Keratinocyte (primary cell): ENCODE measurements around the gene VMP1. TPM values are rescaled to one million over a fixed set of nuclear protein-coding genes. Genes with fewer than 3 reads are reported as not detected.
"Not testable (repeated sequence)": the region's sequence is repeated elsewhere in the genome, so short reads cannot be mapped to it uniquely, and the experiment has no call there.

Experiments
- DNase-seq: peaks from one replicate; pipeline ENCODE4 v3.0.0-alpha.2; 2011; ENCODE audit warnings: low read depth, missing footprints, low spot score
- FAIRE-seq: peaks from 2 replicates; lab custom pipeline; 2011; peaks lifted over from hg19 to GRCh38; lab: Jason Lieb, UNC
- H2AFZ ChIP-seq: 2 replicates; pipeline ENCODE4 v1.6.0; 2012; ENCODE audit warnings: low read length, control low read depth, inconsistent platforms; ENCODE audit not compliant: control insufficient read depth
- H3K27ac ChIP-seq: 2 replicates; pipeline ENCODE4 v1.5.1; 2011; ENCODE audit warnings: low read length; ENCODE audit not compliant: control insufficient read depth, insufficient read depth
- H3K27me3 ChIP-seq: 3 replicates; pipeline ENCODE4 v1.6.0; 2011; ENCODE audit warnings: low read length; ENCODE audit not compliant: control insufficient read depth, insufficient read depth; ENCODE audit errors: extremely low read depth
- H3K36me3 ChIP-seq, 2 experiments: 2 replicates in 1 of 2; 3 replicates in 1 of 2; pipeline ENCODE4 v1.5.1; 2011; ENCODE audit warnings: low read length in 2 of 2, mild to moderate bottlenecking in 1 of 2; ENCODE audit not compliant: control insufficient read depth in 2 of 2, insufficient read depth in 2 of 2; ENCODE audit errors: extremely low read depth in 1 of 2
- H3K4me1 ChIP-seq: 3 replicates; pipeline ENCODE4 v1.5.1; 2011; ENCODE audit warnings: low read length; ENCODE audit not compliant: control insufficient read depth, insufficient read depth; ENCODE audit errors: extremely low read depth
- H3K4me2 ChIP-seq: 3 replicates; pipeline ENCODE4 v1.6.0; 2011; ENCODE audit warnings: low read depth, low read length; ENCODE audit not compliant: control insufficient read depth, insufficient read depth; ENCODE audit errors: extremely low read depth
- H3K4me3 ChIP-seq, 3 experiments: fragments of 200-600 bp in 1 of 3; sonication (generic) in 1 of 3; 2 replicates in 2 of 3; 3 replicates in 1 of 3; pipeline ENCODE4 v1.5.1; 2011 to 2016; ENCODE audit warnings: low read length in 3 of 3, mild to moderate bottlenecking in 3 of 3, control low read depth in 2 of 3, inconsistent platforms in 1 of 3, low read depth in 1 of 3, mixed read lengths in 1 of 3, mixed run types in 1 of 3, moderate library complexity in 1 of 3; ENCODE audit not compliant: control insufficient read depth in 2 of 3, insufficient read depth in 2 of 3; ENCODE audit errors: extremely low read depth in 1 of 3
- H3K79me2 ChIP-seq: 2 replicates; pipeline ENCODE4 v1.6.0; 2012; ENCODE audit warnings: low read length; ENCODE audit not compliant: control insufficient read depth, insufficient read depth
- H3K9ac ChIP-seq: 3 replicates; pipeline ENCODE4 v1.6.0; 2011; ENCODE audit warnings: low read length; ENCODE audit not compliant: control insufficient read depth, insufficient read depth; ENCODE audit errors: extremely low read depth
- H3K9me1 ChIP-seq: 3 replicates; pipeline ENCODE4 v1.6.0; 2011; ENCODE audit warnings: low read length; ENCODE audit not compliant: control insufficient read depth, insufficient read depth; ENCODE audit errors: extremely low read depth
- H3K9me3 ChIP-seq: 2 replicates; pipeline ENCODE4 v1.5.1; 2012; ENCODE audit warnings: low read depth, low read length; ENCODE audit not compliant: control insufficient read depth
- H4K20me1 ChIP-seq: 3 replicates; pipeline ENCODE4 v1.6.0; 2011; ENCODE audit warnings: low read length; ENCODE audit not compliant: control insufficient read depth, insufficient read depth; ENCODE audit errors: extremely low read depth
- EZH2 ChIP-seq: IDR thresholded peaks from one replicate; pipeline ENCODE4 v1.6.1; 2012; ENCODE audit warnings: inconsistent platforms, mild to moderate bottlenecking, low read length, moderate library complexity
- dilution Hi-C: fragments of 300-500 bp; cut with MboI; formaldehyde crosslinking; loops from one replicate; pipeline ENCODE4 v1.7.0; 2020; ENCODE audit warnings: low sequenced_read_pairs; ENCODE audit not compliant: extremely low pct_ligation_motif_present
- polyA plus RNA-seq, 5 experiments: library from polyadenylated mRNA; depleted of rRNA in 3 of 5; stranded (reverse) in 3 of 5; stranded (forward) in 1 of 5; unstranded in 1 of 5; fragments of >200 nt; gene quantifications; 1 replicate in 1 of 5; 2 replicates in 3 of 5; 3 replicates in 1 of 5; pipeline versions ENCODE4 v1.2.1 to v1.2.3, GENCODE V29; 2011 to 2012; ENCODE audit warnings: missing spikeins in 2 of 5, low read depth in 1 of 5, low replicate concordance in 1 of 5
- TF ChIP-seq, protein P1 (sequence below), 3 experiments: IDR thresholded peaks in 1 of 3; conservative IDR thresholded peaks in 1 of 3; optimal IDR thresholded peaks in 1 of 3; 2 replicates in 2 of 3; 3 replicates in 1 of 3; pipeline versions ENCODE3 to v1.5.1; 2011; ENCODE audit warnings: low read length in 3 of 3, mild to moderate bottlenecking in 3 of 3, moderate library complexity in 2 of 3, control low read depth in 1 of 3, inconsistent platforms in 1 of 3; ENCODE audit not compliant: insufficient read depth in 2 of 3; ENCODE audit errors: extremely low read depth in 1 of 3

VMP1 gene
- polyA plus RNA-seq, 1 donor (not counting 4 experiments of a cell fraction or from before 2014, with no cell fraction given), result 303 TPM

DNA sequence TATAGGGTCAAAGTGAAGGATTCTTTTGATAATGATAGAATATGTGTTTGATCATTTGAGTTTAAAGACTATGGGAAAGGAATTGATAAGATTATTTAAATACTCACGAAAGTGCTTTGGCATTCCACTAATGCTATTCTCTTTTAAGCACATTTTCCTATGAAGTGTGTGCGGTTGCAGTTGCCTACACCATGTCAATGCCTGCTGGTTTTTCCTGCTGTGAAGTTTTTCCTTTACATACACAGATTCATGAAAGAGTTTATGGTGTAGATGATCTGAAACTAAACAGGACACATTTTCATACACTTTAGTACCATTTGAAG, 78.7 kb downstream of the VMP1 start:
- dilution Hi-C loops, result no loop called here

DNA sequence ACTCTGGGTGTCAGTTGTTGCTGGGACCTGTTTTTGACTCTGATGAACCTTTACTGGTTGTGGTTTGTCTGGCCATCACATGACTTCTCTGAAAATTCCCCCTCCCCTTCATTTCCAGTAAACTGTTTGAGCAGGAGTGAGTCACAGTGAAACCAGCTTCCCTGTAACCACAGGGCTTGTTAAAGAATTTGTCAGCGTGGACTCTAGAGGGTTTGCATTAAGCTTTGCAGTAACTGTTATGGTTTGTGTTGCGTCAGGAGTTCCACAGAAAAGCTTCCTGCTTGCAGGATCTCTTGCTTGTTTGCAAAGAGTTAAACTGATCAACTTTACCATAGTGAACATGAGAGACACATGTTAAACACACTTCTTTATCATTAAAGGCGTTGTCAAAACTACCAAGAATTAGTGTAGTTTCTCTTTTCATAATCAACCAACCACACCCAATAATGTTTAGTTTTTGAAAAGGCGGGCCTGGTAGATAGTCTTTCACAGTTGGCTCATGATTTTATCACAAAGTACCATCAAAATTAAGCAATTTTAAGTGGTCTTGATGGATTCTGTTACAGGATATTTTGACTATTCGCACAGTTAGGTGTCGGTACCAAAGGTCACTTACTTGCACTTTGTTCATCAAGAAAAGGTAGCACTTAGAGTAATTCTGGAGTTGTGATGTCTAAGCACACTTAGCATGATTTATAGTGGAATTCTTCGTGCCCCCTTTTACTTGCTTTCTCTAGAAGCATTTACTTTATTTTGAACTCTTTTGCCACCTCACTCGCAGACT, 79.3 kb downstream of the VMP1 start:
- FAIRE-seq (peak; percentile 87), DNase-seq (peak; percentile 87)
- Histone ChIP-seq H3K27ac (peak overlapping the region; percentile 96), H3K9me3 (no peaks in the 10 kb centered on the region), H2AFZ (no peak overlapping the region), H3K4me3 (peak overlapping the region in 2 of 3 experiments; percentile 32 to 43), H3K4me1 (peaks cover 51% of the 10 kb centered on the region), H3K4me2 (peak overlapping the region; percentile 85), H3K79me2 (no peaks in the 10 kb centered on the region), H3K36me3 (no peaks in the 10 kb centered on the region), H3K27me3 (no peaks in the 10 kb centered on the region), H3K9me1 (no peaks in the 10 kb centered on the region), H3K9ac (peak overlapping the region; percentile 79), H4K20me1 (no peaks in the 10 kb centered on the region)
- TF ChIP-seq, protein P1, sequence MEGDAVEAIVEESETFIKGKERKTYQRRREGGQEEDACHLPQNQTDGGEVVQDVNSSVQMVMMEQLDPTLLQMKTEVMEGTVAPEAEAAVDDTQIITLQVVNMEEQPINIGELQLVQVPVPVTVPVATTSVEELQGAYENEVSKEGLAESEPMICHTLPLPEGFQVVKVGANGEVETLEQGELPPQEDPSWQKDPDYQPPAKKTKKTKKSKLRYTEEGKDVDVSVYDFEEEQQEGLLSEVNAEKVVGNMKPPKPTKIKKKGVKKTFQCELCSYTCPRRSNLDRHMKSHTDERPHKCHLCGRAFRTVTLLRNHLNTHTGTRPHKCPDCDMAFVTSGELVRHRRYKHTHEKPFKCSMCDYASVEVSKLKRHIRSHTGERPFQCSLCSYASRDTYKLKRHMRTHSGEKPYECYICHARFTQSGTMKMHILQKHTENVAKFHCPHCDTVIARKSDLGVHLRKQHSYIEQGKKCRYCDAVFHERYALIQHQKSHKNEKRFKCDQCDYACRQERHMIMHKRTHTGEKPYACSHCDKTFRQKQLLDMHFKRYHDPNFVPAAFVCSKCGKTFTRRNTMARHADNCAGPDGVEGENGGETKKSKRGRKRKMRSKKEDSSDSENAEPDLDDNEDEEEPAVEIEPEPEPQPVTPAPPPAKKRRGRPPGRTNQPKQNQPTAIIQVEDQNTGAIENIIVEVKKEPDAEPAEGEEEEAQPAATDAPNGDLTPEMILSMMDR (optimal IDR thresholded peaks at IDR 0.05 in 1 of 3, IDR thresholded peaks at IDR 0.05 in 1 of 3, conservative IDR thresholded peaks at IDR 0.05 in 1 of 3; ENCODE audit: extremely low read depth in 1 of 3, insufficient read depth in 2 of 3, low read length in 3 of 3), result no peak
- TF ChIP-seq EZH2, result no peak
- dilution Hi-C loops, result no loop called here

More for the DNA sequence above, 78.7 kb downstream of the VMP1 start:
- DNase-seq (no peak), FAIRE-seq (no peak)
- Histone ChIP-seq H3K79me2 (no peaks in the 10 kb centered on the region), H3K9me1 (no peaks in the 10 kb centered on the region), H3K9ac (peak overlapping the region; percentile 79), H3K4me3 (peak overlapping the region in 2 of 3 experiments; percentile 32 to 43), H3K36me3 (no peaks in the 10 kb centered on the region), H3K27me3 (no peaks in the 10 kb centered on the region), H4K20me1 (no peaks in the 10 kb centered on the region), H3K4me2 (peak overlapping the region; percentile 85), H3K9me3 (no peaks in the 10 kb centered on the region), H2AFZ (no peak overlapping the region), H3K4me1 (peaks cover 51% of the 10 kb centered on the region), H3K27ac (peak overlapping the region; percentile 96)
- TF ChIP-seq EZH2, result no peak
- TF ChIP-seq, protein P1 (optimal IDR thresholded peaks at IDR 0.05 in 1 of 3, IDR thresholded peaks at IDR 0.05 in 1 of 3, conservative IDR thresholded peaks at IDR 0.05 in 1 of 3; ENCODE audit: extremely low read depth in 1 of 3, insufficient read depth in 2 of 3, low read length in 3 of 3), result no peak

DNA sequence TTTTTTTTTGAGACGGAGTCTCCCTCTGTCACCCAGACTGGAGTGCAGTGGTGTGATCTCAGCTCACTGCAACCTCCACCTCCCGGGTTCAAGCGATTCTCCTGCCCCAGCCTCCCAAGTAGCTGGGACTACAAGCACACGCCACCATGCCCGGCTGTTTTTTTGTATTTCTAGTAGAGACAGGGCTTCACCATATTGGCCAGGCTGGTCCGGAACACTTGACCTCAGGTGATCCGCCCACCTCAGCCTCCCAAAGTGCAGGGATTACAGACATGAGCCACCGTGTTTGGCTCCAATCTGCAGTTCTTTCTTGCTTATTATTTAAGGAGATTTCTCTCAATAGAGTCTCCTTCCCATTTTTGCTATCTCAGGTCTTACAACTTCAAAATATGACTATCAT, 82.4 kb downstream of the VMP1 start:
- H3K4me2 ChIP-seq, DNase-seq, H3K27ac ChIP-seq, FAIRE-seq, H3K27me3 ChIP-seq, H2AFZ ChIP-seq, H3K4me3 ChIP-seq, H3K9me1 ChIP-seq, H3K9me3 ChIP-seq, H4K20me1 ChIP-seq, H3K36me3 ChIP-seq, H3K79me2 ChIP-seq, H3K9ac ChIP-seq, dilution Hi-C loops: not testable (repeated sequence)
- peaks cover 28% of the 10 kb centered on the region for H3K4me1 ChIP-seq

DNA sequence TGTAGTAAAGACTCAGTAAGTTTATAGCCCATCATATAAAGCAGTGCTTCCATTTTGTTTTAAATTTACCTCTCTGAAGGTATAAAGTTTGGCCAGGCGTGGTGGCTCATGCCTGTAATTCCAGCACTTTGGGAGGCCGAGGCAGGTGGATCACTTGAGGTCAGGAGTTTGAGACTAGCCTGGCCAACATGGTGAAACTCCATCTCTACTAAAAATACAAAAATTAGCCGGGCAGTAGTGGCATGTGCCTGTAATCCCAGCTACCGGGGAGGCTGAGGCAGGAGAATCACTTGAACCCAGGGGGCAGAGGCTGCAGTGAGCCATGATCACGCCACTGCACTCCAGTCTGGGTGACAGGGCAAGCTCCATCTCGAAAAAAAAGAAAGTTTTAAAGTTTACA, 83.0 kb downstream of the VMP1 start:
- FAIRE-seq, H3K9ac ChIP-seq, H3K9me1 ChIP-seq, DNase-seq, dilution Hi-C loops, H3K4me3 ChIP-seq, H2AFZ ChIP-seq, H3K4me2 ChIP-seq, H3K27me3 ChIP-seq, H3K79me2 ChIP-seq, H3K27ac ChIP-seq, H3K9me3 ChIP-seq, H3K36me3 ChIP-seq, H4K20me1 ChIP-seq: not testable (repeated sequence)
- peaks cover 22% of the 10 kb centered on the region for H3K4me1 ChIP-seq
